Measurements from ENCODE around the gene HEY2. TPM values are rescaled to one million over a fixed set of nuclear protein-coding genes. Genes with fewer than 3 reads are reported as not detected.

The HEY2 gene
- total RNA-seq, 1 experiment from 2014 or later, result 6.6 TPM

DNA sequence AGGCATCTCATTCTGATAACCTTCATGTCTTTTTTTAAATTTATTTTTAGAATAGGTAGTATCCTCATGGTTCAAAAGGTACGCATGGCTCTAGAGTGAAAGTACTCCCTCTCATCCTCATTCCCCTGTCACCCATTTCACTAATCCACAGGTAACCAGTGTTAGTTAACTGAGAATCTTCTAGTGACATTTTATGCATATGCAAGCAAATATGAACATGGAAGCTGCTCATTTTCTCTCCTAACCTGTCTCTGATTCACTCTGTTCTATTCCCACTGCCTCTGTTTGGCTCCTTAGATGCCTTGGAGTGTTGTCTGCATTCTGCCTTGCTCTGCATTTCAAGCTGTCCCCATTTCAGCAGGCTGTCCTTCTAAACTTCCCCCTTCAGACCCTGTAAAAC lies 45.9 kb downstream of the HEY2 start:
- H3K27me3 Mint-ChIP-seq (ENCODE audit: low read depth), result peaks cover 4% of the 10 kb centered on the region; the same call in 1 of the 2 replicates
- no peak for DNase-seq
- no peak overlapping the region for H3K4me3 Mint-ChIP-seq
- H3K9ac ChIP-seq (ENCODE audit: extremely low read depth, insufficient read length, low read length), result no peak overlapping the region
- H3K79me1 ChIP-seq (ENCODE audit: insufficient read depth, low read depth, low read length, poor library complexity, severe bottlenecking), result no peaks in the 10 kb centered on the region
- no peak overlapping the region for H3K14ac ChIP-seq (ENCODE audit: insufficient read depth, low read length)
- H2BK5ac ChIP-seq (ENCODE audit: insufficient read length, low read length), result no peak overlapping the region
- H3K36me3 Mint-ChIP-seq (ENCODE audit: insufficient read depth in 1 of 3, low read depth in 3 of 3), result no peaks in the 10 kb centered on the region; a peak in 1 of 7 replicates
- no peak overlapping the region for H2BK15ac ChIP-seq (ENCODE audit: low read depth, low read length)
- no peak overlapping the region for H3T11ph ChIP-seq (ENCODE audit: low read length)
- H3K4me1 ChIP-seq (ENCODE audit: insufficient read depth, low read length), result peaks cover 3% of the 10 kb centered on the region; the same call in 1 of the 2 replicates
- no peak overlapping the region for H2BK120ac ChIP-seq (ENCODE audit: low read depth, low read length, poor library complexity, severe bottlenecking)
- no peak overlapping the region for H2BK12ac ChIP-seq (ENCODE audit: insufficient read length, low read depth, low read length)
- H4K91ac ChIP-seq (ENCODE audit: insufficient read length, low read depth, low read length), result no peak overlapping the region
- WGBS (ENCODE audit: extremely low coverage, insufficient read length, low lambda C conversion rate), result no CpG with 5 or more reads among the region's 1 CpG
- H3K9me3 ChIP-seq (ENCODE audit: control insufficient read depth, low read depth, low read length), result no peaks in the 10 kb centered on the region
- no peak overlapping the region for H3K27ac ChIP-seq (ENCODE audit: insufficient read length, low read depth, low read length)
- no peak overlapping the region for H3K23ac ChIP-seq (ENCODE audit: insufficient read length, low read depth, low read length)
- H2BK20ac ChIP-seq (ENCODE audit: low read depth, low read length, poor library complexity, severe bottlenecking), result no peak overlapping the region
- TF ChIP-seq, protein P1, sequence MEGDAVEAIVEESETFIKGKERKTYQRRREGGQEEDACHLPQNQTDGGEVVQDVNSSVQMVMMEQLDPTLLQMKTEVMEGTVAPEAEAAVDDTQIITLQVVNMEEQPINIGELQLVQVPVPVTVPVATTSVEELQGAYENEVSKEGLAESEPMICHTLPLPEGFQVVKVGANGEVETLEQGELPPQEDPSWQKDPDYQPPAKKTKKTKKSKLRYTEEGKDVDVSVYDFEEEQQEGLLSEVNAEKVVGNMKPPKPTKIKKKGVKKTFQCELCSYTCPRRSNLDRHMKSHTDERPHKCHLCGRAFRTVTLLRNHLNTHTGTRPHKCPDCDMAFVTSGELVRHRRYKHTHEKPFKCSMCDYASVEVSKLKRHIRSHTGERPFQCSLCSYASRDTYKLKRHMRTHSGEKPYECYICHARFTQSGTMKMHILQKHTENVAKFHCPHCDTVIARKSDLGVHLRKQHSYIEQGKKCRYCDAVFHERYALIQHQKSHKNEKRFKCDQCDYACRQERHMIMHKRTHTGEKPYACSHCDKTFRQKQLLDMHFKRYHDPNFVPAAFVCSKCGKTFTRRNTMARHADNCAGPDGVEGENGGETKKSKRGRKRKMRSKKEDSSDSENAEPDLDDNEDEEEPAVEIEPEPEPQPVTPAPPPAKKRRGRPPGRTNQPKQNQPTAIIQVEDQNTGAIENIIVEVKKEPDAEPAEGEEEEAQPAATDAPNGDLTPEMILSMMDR (conservative IDR thresholded peaks at IDR 0.05), result no peak
- no peaks in the 10 kb centered on the region for H4K20me1 ChIP-seq (ENCODE audit: control insufficient read depth, insufficient read depth, insufficient read length)
- no peaks in the 10 kb centered on the region for H3K79me2 ChIP-seq (ENCODE audit: insufficient read depth, low read length)
- no peak overlapping the region for H2AK5ac ChIP-seq (ENCODE audit: insufficient read length, low read length)
- H4K5ac ChIP-seq (ENCODE audit: insufficient read length, low read depth, low read length), result no peak overlapping the region
- no peaks in the 10 kb centered on the region for H3K27me3 ChIP-seq (ENCODE audit: insufficient read depth, low read length)
- H3K23me2 ChIP-seq (ENCODE audit: insufficient read length, low read depth, low read length, poor library complexity, severe bottlenecking), result peaks cover 4% of the 10 kb centered on the region
- H3K4ac ChIP-seq (ENCODE audit: low read depth, low read length), result no peak overlapping the region
- no peak overlapping the region; a peak in 1 of 7 replicates for H3K27ac Mint-ChIP-seq
- no peak overlapping the region for H3K18ac ChIP-seq (ENCODE audit: insufficient read length, low read depth, low read length)
- no peak overlapping the region for H2AFZ ChIP-seq (ENCODE audit: low read length)
- no peaks in the 10 kb centered on the region for H3K9me3 Mint-ChIP-seq
- peaks cover 9 to 17% of the 10 kb centered on the region in 2 experiments for H3K4me1 Mint-ChIP-seq
- H3K4me2 ChIP-seq (ENCODE audit: insufficient read depth, insufficient read length, low read length), result no peak overlapping the region
- no peak overlapping the region for H3K56ac ChIP-seq (ENCODE audit: insufficient read length, low read depth, low read length)
- H4K8ac ChIP-seq (replicated peaks; ENCODE audit: insufficient read length, low read depth, low read length), result no peak overlapping the region

All from H9 (cell line).